DMS153 (cell line): Measurements from ENCODE around the gene NDUFAF2.
"Not testable (repeated sequence)": the region's sequence is repeated elsewhere in the genome, so short reads cannot be mapped to it uniquely, and the experiment has no call there.

Source experiments
- DNase-seq: peaks from one replicate; lab custom pipeline; 2025; lab: John Stamatoyannopoulos, UW

Gene NDUFAF2

DNA sequence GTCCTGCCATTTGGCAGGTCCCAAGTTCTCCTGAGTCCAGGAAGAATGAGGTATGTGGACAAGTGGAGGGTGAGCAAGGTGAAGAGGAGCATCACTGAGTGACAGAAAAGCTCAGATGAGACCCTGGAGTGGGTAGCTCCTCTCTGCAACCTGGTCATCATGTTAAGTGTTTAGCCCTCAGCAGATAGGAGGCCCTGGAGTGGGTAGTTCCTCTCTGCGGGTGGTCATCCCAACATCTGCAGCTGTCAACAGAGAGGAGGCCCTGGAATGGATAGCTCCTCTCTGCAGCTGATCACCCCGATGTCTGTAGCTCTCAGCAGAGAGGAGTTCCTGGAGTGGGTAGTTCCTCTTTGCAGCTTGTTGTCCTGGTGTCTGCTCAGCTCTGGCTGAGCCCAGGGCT, 48.4 kb downstream of the NDUFAF2 start:
- no peak for DNase-seq

DNA sequence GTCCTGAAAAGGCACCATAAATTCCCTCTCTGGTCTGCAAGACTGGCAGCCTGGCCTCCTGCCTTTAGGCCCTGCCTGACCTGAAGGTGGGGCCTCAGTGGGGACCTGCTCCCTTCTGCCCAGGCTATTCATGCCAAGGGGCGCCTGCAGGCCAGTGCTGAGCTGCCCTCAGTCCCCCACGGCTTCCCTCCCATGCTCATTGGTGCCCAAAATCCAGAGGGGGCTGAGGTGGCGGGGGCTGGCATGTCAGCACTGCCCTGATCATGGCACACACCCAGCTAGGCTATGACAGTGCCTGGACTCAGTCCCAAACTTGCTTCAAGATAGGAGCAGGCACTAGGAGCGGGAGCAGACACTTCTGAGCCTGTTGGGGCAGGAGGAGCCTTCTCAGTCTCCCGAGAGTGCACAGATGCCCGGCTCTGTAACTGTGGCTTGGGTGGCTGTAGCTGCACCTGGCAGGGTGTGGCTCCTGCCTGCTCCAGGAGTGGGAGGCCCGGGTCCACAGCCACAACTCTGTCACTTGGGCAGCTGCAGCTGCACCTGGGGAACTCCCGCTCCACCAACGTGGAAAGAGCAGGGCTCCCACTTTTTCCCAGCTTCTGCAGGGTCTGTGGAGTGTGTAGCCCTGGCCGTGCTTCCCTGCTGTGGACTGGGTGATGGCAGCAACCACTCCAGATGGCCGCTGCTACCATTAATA, 49.0 kb downstream of the NDUFAF2 start:
- DNase-seq, result no peak

DNA sequence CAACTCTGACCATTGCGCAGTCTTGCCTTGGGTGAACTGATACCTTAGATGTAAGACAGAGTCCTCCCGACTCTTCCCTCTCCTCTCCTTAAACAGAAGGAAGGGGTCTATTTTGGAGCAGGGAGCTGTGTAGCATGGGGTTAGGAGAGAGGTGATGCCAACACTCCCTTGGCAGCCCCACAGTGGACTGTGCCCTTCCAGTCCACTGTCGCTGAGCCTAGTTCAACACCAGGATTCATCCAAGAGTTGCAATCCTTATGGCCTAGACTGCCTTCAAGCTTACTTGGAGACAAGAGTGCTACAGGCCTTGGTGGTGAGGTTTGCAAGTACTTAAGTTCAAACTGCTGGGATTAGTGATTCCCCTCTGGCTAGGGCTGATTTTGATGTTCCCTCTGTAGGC, 51.4 kb downstream of the NDUFAF2 start:
- DNase-seq, result no peak

DNA sequence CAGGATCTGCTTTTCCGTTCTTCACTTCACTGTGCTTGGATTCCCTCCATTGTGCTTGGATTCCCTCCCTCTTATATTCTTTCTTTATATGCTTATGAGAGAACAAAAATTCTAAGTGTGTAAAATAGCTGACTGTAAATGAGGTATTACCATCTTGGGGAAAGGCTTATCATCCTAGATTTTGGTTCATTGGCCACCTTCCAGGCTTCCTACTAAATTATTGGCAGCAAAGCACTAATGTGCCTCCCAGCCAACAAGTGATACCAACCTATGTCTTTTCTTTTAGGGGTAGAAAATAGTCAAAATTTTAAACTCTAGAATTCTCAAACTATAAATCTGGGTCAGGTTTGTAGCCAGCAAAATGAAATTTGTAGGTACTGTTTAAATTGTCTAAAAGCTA, 52.7 kb downstream of the NDUFAF2 start:
- no peak for DNase-seq

DNA sequence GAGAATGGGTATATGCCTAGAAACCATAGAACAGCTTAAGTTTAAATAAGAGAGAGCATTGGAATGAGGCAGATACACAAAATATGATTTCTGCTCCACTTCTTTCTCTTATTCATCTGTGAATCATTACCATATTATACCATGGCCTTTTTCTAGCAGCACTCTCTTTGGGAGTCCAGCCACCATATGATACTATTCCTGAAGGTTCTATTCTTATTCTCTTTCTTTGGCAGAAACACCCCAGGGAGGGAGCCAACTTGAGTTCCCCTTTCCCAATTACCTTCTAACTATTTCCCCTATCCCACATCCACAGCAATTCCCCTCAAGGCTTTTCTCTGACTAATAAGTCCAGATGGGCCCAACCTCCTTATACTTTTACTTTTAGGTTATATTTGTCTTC, 55.9 kb downstream of the NDUFAF2 start:
- DNase-seq, result no peak

DNA sequence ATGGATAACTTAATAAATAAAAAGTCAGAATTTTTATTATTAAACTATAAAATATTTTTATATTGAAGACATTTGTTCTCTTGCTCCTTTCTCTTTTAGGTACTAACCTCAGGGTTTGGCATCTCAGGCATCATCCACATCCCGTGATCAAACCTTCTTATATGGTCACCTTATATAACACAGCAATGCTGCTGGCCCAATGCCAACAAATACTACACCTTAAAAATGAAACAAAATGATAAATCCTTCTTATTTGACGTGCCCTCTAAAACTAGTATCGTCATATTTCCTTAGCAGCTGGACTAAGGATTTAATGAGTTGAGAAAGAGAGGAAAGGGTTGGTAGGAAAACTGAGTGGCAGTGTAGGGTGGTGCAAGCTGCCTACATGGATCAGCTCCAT, 56.6 kb downstream of the NDUFAF2 start:
- DNase-seq, result no peak

DNA sequence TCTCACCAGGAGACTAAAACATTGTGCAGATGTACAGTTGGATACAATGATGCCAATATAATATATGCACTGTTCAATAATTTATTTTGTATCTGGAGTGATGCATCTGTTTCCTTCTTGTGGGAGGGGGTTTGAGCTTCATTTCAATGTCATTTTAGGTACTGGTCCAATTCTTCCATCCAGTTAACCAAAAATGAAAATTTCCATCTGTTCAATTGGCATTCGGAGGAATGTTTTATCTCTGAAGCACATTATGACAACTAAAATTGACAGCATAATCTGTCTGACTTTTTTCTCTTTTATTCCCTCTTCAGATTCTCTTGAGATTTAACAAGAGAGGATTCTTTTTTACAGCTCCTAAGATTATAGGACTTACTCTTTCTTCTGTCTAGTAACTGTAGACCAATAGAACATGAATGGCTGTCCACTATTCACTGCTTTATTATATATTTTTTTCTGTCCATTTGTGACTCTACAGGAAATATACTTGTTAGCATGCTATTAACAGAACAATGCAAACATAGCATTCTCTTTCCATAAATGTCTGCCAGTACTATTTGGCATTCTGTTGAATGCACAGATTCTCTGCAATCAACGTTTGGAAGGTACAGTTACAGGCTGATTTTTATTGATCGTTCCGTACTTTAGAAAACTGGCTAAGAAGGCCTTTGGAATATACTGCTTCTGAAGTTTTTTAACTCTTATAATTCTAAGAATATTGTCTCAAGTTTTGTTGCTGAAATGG, 57.8 kb downstream of the NDUFAF2 start:
- no peak for DNase-seq

DNA sequence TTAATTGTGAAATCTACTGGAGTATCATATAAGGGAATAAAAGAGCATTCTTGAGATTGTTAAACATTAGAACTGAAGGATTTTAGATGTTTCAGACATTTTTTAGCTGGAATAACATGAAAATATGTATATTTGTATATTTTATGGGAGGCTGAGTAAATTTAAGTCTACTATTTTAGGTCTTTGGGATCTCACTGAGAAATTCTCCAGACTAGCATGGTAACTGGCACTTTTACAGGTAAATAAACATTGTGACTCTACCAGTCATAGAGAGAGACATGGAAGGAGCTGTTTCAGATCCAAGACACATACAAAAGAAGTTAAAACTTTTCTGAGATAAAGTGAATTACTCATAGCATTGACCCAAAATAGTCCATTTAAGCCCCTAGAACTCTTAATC, 59.4 kb downstream of the NDUFAF2 start:
- DNase-seq, result no peak

DNA sequence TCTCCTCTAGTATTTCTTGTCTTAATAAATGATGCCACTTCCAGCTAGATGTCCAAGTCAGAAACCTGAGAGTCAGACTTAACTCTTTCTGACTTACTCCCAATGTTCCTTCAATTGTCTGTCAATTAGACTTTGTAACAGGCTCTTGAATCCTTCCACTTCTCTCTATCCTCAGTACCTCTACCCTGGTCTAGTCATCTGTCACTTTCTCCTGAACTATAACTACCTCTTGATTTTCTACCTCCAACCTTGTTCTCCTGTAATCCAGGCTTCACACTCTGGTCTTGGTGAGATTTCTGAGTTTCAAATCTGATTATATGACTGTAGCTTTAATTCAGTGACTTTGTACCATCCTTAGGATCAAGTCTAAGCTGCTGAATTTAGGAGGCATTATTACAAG, 64.9 kb downstream of the NDUFAF2 start:
- DNase-seq, result no peak

DNA sequence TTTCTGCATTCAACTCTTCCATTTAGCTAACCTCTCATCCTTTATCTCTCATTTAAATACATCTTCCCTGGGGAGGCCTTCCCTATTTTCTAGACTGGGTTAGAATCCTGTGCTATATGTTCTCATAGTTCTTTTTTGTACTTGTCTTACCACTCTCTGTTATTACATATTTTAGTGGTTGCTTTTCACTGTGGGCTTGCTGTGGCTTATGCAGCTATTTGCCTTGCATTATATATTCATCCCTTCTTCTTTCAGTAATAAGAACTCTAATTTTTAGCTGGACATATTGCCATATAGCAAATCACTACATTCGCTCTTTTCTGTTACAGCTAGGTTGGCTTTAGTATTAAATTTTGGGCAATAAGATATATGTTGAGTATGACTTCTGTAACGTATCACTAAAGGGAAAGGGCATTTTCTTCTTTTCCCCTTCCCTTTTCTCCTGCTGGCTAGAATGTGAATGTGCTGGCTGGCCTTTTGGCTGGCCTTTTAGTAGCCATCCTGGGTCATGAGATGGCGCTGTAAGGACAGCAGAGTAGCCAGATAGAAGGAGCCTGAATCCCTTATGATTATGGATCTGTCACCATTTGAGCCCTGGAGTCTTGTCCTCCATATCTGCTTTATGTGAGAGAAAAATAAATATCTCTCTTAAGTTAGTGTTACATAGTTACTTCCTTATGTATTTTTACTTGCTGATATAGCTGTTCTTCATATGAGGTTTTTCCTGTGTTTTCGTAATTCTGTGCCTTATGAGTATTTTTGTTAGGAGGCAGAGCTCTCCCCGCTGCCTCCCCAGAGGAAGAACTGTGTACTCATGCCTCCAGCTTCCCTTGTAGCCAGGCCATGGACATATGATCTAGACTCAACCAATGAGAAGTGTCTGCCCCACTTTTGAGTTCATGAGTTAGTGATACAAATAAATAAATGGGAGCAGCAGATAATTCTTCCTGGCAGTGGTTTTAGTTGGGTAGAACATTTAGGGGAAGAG, 65.8 kb downstream of the NDUFAF2 start:
- DNase-seq, result no peak

DNA sequence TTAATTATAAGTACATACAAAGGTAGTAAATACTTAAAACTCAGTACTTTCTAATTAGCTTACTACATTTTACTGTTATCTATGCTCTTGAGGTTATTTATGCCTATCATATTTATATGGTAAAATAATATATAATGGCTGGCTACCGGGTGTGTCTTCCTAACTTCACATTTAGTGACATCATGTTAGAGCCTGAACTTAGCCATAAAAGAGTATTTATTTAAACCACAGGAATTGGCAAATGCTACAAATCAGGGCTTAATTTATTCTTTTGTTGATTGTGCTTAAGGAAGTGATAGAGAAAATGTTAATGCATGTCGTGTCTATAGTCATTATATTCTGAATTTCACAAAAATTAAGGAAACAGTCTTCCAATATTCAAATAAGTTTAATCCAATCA, 73.1 kb downstream of the NDUFAF2 start:
- no peak for DNase-seq

DNA sequence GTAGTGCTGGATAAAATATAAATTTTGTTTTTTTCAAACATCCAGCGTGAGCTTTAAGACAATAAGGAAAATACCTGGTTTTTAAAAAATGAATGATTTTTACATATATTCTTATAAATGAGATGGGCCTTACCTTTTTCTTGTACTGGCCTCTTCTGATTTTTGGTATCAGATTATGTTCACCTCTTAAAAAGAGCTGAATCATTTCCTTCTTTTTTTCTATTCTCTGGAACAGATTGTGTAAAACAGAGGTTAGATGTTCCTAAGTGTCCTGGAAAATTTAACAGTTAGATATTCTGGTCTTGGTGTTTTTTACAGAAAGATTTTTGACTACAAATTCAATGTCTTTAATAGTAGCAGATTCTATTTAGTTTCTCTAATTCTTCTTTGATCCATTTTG, 74.6 kb downstream of the NDUFAF2 start:
- DNase-seq, result no peak

DNA sequence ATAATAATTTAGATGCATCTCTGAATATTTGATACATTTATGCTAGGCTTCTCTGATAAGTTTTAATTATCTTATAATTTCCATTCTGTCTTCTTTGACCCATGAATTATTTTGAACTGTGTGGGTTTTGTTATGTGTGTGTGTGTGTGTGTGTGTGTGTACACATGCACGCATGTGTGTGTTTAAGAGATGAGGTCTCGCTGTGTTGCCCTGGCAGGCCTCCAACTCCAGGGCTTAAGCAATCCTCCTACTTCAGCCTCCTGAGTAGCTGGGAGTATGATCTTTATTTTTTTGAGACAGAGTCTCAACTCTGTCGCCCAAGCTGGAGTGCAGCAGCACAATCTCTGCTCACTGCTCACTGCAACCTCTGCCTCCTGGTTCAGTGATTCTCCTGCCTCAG, 75.4 kb downstream of the NDUFAF2 start:
- no peak for DNase-seq

DNA sequence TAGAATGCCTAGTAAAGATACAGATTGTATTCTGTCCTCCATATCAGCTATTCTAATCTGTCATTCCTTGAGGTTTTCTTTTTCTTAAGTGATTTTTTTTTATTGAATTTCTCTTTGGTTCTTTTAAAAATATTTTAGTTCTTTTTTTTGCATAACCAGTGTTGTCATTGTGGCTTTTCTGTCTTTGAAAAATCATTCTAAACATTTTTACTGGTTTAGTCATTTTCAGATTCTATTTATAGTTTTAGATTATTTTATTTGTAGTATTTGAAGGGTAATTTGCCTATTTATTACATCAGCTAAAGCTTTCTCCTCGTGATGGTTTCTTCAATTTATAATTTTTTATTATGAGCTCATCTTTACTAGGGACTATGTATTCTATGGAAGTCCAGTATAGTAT, 78.1 kb downstream of the NDUFAF2 start:
- DNase-seq, result no peak

DNA sequence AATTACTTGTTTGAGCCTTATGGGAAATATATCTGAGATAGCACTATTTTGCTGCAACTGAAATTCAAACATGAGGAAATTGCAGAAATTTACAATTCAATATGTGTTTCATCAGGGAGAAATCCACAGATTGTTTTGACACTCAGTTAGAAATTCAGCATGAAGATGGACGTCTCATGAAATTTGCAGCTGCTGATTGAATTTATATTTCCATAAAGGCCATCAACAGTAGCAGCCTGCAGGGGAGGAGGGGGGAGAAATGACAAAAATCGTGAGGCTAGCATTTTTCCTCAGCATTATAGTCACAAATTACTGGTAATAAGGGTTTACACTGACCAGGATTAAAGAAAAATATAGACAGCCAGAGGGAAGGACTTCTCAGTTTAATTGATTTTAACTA, 81.0 kb downstream of the NDUFAF2 start:
- no peak for DNase-seq

DNA sequence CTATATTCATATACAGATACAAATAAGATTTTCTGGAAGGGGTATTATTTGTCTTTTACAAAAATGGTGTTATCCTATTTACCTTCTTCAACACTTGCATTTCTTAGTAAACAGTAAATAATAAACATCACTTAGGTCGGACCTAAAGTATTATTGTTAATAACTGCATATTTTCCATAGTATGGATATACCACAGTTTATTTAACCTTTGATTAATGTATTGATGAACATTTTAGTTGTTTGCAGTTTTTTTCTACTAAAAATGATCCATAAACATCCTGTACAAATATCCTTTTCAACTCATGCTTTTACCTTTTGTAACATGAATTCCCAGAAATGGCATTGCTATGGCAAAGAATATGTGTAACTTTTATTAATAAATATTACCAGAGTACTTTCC, 83.4 kb downstream of the NDUFAF2 start:
- no peak for DNase-seq

DNA sequence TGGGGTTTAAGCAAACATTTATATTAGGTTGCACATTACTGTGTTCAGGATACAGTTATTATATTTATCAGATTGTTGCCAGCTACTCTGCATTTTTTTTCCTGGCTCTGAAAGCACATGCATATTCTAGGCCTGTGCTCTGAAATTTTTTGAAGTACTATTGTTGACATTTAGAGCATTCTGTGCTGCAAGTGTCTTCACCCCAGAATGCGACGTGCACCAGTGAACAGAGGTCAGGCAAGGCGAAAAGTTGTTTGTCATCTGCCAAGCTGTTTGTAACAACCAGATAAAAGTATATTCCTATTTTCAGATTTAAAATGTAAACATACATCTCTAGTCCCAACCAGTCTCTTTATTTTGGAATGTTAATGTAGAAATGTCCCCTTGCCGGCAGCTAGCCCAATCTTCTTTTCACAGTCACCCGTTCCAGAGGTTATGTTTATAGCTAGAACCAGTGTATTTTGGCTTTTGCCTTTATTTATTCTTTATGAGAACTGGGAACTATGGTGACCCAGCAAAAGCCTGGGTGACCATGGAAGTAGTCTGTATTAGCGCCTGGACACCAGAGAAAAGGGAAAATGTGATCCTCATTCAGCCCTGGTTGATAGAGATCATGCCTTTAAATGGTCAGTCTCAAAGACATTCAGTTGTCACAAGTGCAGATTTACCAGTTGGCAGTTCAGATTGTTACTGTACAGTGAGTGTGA, 84.6 kb downstream of the NDUFAF2 start:
- no peak for DNase-seq

DNA sequence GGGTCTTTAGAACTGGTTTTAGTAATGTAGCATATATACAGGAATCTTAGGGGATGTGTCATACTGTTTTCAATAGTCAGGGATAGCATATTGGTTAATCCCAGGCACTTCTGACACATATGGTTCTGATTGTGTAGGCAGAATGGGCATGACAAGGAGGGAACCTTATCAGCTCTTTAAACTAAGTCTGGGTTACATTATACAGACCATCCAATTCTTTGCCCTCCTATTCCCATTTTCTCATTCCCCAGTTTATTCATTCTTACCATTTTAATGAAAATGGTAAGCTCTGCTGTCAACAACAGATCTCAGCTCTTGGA, 85.1 kb downstream of the NDUFAF2 start:
- DNase-seq, result no peak

DNA sequence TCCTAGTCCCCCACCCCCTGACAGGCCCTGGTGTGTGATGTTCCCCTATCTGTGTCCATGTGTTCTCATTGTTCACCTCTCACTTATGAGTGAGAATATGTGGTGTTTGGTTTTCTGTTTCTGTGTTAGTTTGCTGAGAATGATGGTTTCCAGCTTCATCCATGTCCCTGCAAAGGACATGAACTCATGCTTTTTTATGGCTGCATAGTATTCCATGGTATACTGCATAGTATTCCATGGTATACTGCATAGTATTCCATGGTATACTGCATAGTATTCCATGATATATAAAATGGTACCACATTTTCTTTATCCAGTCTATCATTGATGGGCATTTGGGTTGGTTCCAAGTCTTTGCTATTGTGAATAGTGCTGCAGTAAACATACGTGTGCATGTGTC, 86.3 kb downstream of the NDUFAF2 start:
- not testable (repeated sequence) for DNase-seq

DNA sequence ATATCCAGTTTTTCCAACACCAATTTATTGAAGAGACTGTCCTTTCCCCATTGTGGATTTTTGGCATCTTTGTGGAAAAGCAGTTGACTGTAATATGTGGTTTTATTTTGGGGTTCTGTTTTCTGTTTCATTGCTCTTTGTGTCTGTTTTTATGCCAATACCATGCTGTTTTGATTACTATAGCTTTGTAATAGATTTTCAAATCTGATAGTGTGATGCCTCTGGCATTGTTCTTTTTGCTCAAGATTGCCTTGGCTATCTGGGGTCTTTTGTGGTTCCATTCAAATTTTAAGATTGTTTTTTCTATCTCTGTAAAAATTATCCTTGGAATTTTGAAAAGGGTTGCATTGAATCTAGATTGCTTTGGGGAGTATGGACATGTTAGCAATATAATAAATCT, 99.5 kb downstream of the NDUFAF2 start:
- no peak for DNase-seq

DNA sequence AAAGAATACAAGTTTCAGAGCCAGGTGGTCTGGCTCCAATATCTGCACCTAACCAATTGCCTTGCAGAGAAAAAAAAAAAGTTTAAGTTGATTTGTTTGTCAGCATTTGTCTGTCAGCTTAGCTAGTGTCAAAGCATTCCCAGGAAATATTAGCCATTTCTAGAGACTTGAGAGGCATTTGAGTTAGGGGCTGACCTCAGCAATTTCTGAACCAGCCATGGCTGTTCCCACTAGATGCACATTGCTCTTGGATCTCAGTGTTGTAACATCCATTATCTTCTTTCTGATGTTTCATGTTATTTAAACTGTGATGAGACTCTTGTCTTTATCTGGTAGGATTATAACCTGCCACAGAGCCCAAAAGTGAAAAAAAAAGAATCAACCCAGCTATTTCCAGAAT, 102.3 kb downstream of the NDUFAF2 start:
- DNase-seq, result no peak

DNA sequence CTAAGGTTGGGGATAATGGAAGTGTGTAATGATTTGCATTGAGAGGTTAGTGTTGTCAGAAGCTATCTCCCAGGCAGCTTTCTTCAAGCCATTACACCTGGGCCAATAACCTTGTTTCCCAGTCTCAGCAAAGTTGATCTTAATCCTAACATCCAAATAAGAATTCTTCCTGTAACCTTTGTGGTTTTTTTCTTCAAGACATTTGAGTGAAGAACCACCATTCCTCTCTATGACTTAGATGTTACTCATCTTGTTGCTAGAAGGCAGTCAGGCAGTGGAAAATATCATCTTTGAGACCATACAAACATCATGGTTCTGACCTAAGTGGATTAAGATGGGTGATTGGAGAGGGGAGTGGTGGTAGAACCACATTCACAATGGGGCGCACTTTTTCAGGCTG, 103.5 kb downstream of the NDUFAF2 start:
- DNase-seq, result no peak
